WTC11 (cell line): Measurements from ENCODE around the gene RENBP. TPM values are rescaled to one million over a fixed set of nuclear protein-coding genes. Genes with fewer than 3 reads are reported as not detected.

Experiments used
- ATAC-seq: fragments of 200-7000 bp; cut with Tn5 transposase; 2 replicates; pipeline ENCODE4 v1.10.0; 2021; ENCODE audit warnings: mild to moderate bottlenecking, moderate library complexity
- CTCF ChIA-PET: fragments of 300-600 bp; sonication (Branson Sonifier 250); formaldehyde crosslinking; loops from one replicate; lab custom pipeline; 2021; ENCODE audit warnings: antibody characterized with exemption; lab: Charles Lee
- POLR2A ChIA-PET: fragments of 350-600 bp; sonication (Branson Sonifier 250); formaldehyde crosslinking; loops from one replicate; lab custom pipeline; 2021; ENCODE audit warnings: antibody characterized with exemption; lab: Charles Lee
- DNase-seq: peaks from one replicate; pipeline ENCODE4 v3.0.0; 2021; ENCODE audit warnings: low spot score
- H3K27ac Mint-ChIP-seq: 2 replicates; pipeline ENCODE4 v1.8.0; 2021; ENCODE audit warnings: mixed read lengths
- H3K27me3 Mint-ChIP-seq: 2 replicates; pipeline ENCODE4 v1.8.0; 2021; ENCODE audit warnings: low read depth, mild to moderate bottlenecking, moderate library complexity, mixed read lengths
- H3K36me3 Mint-ChIP-seq: 2 replicates; pipeline ENCODE4 v1.8.0; 2021; ENCODE audit warnings: mixed read lengths
- H3K4me1 Mint-ChIP-seq: 2 replicates; pipeline ENCODE4 v1.8.0; 2022; ENCODE audit warnings: mixed read lengths
- H3K4me3 Mint-ChIP-seq: 2 replicates; pipeline ENCODE4 v1.8.0; 2021; ENCODE audit warnings: mild to moderate bottlenecking, moderate library complexity, mixed read lengths
- H3K9me3 Mint-ChIP-seq: 2 replicates; pipeline ENCODE4 v1.8.0; 2021; ENCODE audit warnings: mixed read lengths
- ATF6 ChIP-seq: sonication (generic); formaldehyde crosslinking; IDR thresholded peaks from 2 replicates; pipeline ENCODE4 v1.8.1; 2023; ENCODE audit warnings: mild to moderate bottlenecking, missing genetic modification reagents
- CBFB ChIP-seq: sonication (generic); formaldehyde crosslinking; IDR thresholded peaks from 2 replicates; pipeline ENCODE4 v1.8.1; 2022; ENCODE audit warnings: mild to moderate bottlenecking, low read depth, missing genetic modification reagents
- E2F1 ChIP-seq: sonication (generic); formaldehyde crosslinking; IDR thresholded peaks from 2 replicates; pipeline ENCODE4 v1.8.0; 2022; ENCODE audit warnings: mild to moderate bottlenecking, missing genetic modification reagents
- ESRRA ChIP-seq: sonication (generic); formaldehyde crosslinking; IDR thresholded peaks from 2 replicates; pipeline ENCODE4 v1.8.1; 2022; ENCODE audit warnings: mild to moderate bottlenecking, missing genetic modification reagents, borderline replicate concordance
- GTF2I ChIP-seq: fragments of 250-450 bp; sonication (Bioruptor Pico); conservative IDR thresholded peaks from 2 replicates; pipeline ENCODE4 v1.4.0; 2021; ENCODE audit warnings: mild to moderate bottlenecking
- IRF2 ChIP-seq: sonication (generic); formaldehyde crosslinking; IDR thresholded peaks from 2 replicates; pipeline ENCODE4 v1.8.0; 2022; ENCODE audit warnings: low read depth, missing genetic modification reagents, borderline replicate concordance
- JUN ChIP-seq: sonication (generic); formaldehyde crosslinking; IDR thresholded peaks from 2 replicates; pipeline ENCODE4 v1.8.0; 2023; ENCODE audit warnings: mild to moderate bottlenecking, missing genetic modification reagents
- KAT7 ChIP-seq: sonication (generic); formaldehyde crosslinking; IDR thresholded peaks from 2 replicates; pipeline ENCODE4 v1.8.1; 2023; ENCODE audit warnings: missing genetic modification reagents, mild to moderate bottlenecking, borderline replicate concordance
- MXD4 ChIP-seq: fragments of 250-450 bp; sonication (Bioruptor Pico); IDR thresholded peaks from 2 replicates; pipeline ENCODE4 v1.8.0; 2021; ENCODE audit warnings: mild to moderate bottlenecking, moderate library complexity, borderline replicate concordance
- MYBL2 ChIP-seq: sonication (generic); formaldehyde crosslinking; IDR thresholded peaks from 2 replicates; pipeline ENCODE4 v1.8.1; 2023; ENCODE audit warnings: mild to moderate bottlenecking, moderate library complexity, missing genetic modification reagents
- NFE2L1 ChIP-seq: sonication (generic); formaldehyde crosslinking; IDR thresholded peaks from 2 replicates; pipeline ENCODE4 v1.8.1; 2023; ENCODE audit warnings: missing genetic modification reagents
- PRDM15 ChIP-seq: sonication (generic); formaldehyde crosslinking; IDR thresholded peaks from 2 replicates; pipeline ENCODE4 v1.8.0; 2022; ENCODE audit warnings: missing genetic modification reagents
- PRRX2 ChIP-seq: fragments of 250-450 bp; sonication (Bioruptor Pico); IDR thresholded peaks from 2 replicates; pipeline ENCODE4 v1.8.0; 2021; ENCODE audit warnings: mild to moderate bottlenecking
- SMAD3 ChIP-seq: sonication (generic); formaldehyde crosslinking; IDR thresholded peaks from 2 replicates; pipeline ENCODE4 v1.8.0; 2022; ENCODE audit warnings: missing genetic modification reagents, mild to moderate bottlenecking, borderline replicate concordance
- ZNF121 ChIP-seq: sonication (generic); formaldehyde crosslinking; IDR thresholded peaks from 2 replicates; pipeline ENCODE4 v1.8.0; 2023; ENCODE audit warnings: missing genetic modification reagents
- ZNF263 ChIP-seq: sonication (generic); formaldehyde crosslinking; IDR thresholded peaks from 2 replicates; pipeline ENCODE4 v1.8.1; 2022; ENCODE audit warnings: low read depth, mild to moderate bottlenecking, moderate library complexity, missing genetic modification reagents
- ZNF396 ChIP-seq: fragments of 250-450 bp; sonication (Bioruptor Pico); IDR thresholded peaks from 2 replicates; pipeline ENCODE4 v1.8.0; 2021; ENCODE audit warnings: mild to moderate bottlenecking, moderate library complexity, borderline replicate concordance
- ZSCAN18 ChIP-seq: fragments of 250-450 bp; sonication (Bioruptor Pico); IDR thresholded peaks from 2 replicates; pipeline ENCODE4 v2.1.2; 2022; ENCODE audit warnings: mild to moderate bottlenecking, moderate library complexity
- total RNA-seq: library from RNA; stranded (reverse); gene quantifications from 3 replicates; pipeline ENCODE4 v1.2.3, GENCODE V29; 2021

Gene RENBP
- total RNA-seq, 1 experiment from 2014 or later = 14.0 TPM

DNA sequence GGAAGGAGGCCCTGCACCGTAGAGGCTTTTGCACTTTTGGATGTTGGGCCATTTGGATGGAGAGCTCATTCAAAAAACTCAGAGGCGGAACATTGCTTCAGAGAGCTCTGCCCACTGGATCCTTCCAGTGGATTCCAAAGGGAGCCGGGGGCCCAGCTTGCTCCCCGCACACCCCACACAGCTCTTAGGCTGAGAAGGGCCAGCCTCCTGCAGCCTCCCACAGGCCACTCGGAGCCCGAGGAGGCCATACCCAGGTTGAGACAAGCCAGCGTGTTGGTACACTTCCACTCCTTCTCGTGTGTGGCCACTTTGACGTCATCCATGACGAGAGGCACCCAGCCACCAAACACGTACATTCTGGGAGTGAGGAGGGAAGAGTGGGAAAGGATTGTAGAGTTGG is 16.8 kb upstream of the RENBP start (continued):
- no peak for TF ChIP-seq KAT7 (CRISPR knock-in tag)

DNA sequence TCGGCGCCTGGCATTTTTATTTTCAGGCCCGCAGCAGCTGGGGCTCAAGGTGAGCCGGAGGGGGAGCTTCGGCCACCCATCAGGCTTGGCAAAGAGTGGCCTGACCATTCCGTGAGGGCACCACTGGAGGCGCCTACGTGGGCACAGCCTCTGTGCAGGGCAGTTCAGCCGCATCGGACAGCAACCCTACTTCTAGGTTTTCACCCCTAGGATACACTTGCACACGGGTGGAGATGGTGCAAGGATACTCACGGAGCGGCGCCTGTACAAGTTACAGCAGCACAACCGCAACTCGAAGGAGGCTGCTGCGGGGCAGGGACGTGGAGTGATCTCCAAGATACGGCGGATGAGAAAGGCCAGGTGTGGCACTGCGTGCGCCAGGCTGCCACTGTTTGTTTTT is 16.3 kb upstream of the RENBP start:
- ATAC-seq (no peak), DNase-seq (no peak)
- no peak overlapping the region for H3K27ac Mint-ChIP-seq
- peaks cover 24% of the 10 kb centered on the region for H3K36me3 Mint-ChIP-seq
- no peaks in the 10 kb centered on the region for H3K4me1 Mint-ChIP-seq
- no peak overlapping the region for H3K4me3 Mint-ChIP-seq
- ChIA-PET POLR2A (no interaction called here), CTCF (interaction anchor here (1.4 kb wide), 1 partner anchor 36 kb away, joined by 3 read pairs; no protein-coding TSS in a partner anchor)
- H3K27me3 Mint-ChIP-seq = no peaks in the 10 kb centered on the region
- no peaks in the 10 kb centered on the region for H3K9me3 Mint-ChIP-seq
- TF ChIP-seq ZNF263 (CRISPR knock-in tag) (no peak), ESRRA (no peak), ZSCAN18 (CRISPR knock-in tag) (no peak), E2F1 (no peak), NFE2L1 (no peak), ZNF121 (CRISPR knock-in tag) (no peak), JUN (CRISPR knock-in tag) (no peak), GTF2I (CRISPR knock-in tag) (no peak), ATF6 (CRISPR knock-in tag) (no peak), ZNF396 (CRISPR knock-in tag) (no peak), CBFB (no peak), MYBL2 (CRISPR knock-in tag) (no peak), PRDM15 (CRISPR knock-in tag) (no peak)

DNA sequence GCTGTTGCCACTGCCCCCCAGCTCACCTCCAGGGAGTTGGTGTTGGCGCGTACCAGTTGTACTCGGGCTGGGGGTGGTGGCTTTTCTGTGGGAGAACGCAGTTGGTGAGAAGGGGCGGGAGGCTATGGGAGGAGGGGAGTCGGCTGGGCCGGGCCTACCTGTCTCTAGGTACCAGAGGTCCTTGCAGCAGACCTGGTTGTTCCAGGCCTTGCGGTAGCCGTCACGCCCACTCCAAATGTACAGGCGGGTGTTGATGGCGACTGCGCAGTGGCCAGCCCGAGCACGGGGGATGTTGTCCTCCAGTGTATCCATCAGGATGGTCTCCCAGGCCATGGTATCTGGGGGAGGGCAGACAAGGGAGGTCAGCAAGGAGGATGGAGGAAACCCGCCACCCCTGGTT is 15.6 kb upstream of the RENBP start:
- ATAC-seq (no peak), DNase-seq (no peak)
- Mint-ChIP-seq H3K36me3 (peaks cover 26% of the 10 kb centered on the region), H3K27ac (no peak overlapping the region), H3K4me3 (no peak overlapping the region), H3K4me1 (no peaks in the 10 kb centered on the region), H3K27me3 (no peaks in the 10 kb centered on the region), H3K9me3 (no peaks in the 10 kb centered on the region)
- TF ChIP-seq IRF2 (CRISPR knock-in tag) = no peak
- no peak for TF ChIP-seq MXD4 (CRISPR knock-in tag)
- TF ChIP-seq PRRX2 = no peak
- TF ChIP-seq SMAD3 (CRISPR knock-in tag) = no peak
- ChIA-PET POLR2A (no interaction called here), CTCF (no interaction called here)
